ENCODE data around the gene SLMAP. TPM values are rescaled to one million over a fixed set of nuclear protein-coding genes. Genes with fewer than 3 reads are reported as not detected.

Gene SLMAP
- total and polyA plus RNA-seq, 2 experiments from 2014 or later: 28.4 to 45.2 TPM

DNA sequence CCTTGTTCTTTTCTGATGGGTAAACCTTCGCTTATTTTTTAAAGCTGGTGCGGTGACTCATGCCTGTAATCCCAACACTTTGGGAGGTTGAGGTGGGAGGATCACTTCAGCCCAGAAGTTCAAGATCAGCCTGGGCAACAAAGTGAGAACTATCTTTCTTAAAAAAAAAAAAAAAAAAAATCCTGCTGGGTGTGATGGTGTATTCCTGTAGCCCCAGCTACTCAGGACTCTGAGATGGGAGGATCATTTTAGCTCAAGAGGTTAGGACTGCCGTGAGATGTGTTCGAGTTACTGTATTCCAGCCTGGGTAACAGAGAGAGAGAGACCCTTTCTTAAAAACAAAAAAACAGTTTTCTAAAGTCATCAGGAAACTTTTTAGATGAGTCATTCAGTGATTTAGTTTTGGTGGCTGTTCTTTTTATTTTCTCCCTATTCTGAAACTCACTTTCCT is 37.7 kb downstream of the SLMAP start:
- no peaks in the 10 kb centered on the region for H3K4me1 ChIP-seq (ENCODE audit: low read depth)
- H3K27me3 ChIP-seq: no peaks in the 10 kb centered on the region
- H3K4me3 ChIP-seq: no peak overlapping the region
- DNase-seq (ENCODE audit: low read depth in 1 of 2, low spot score in 1 of 2): peak in 1 of 2 donors; percentile 16
- TF ChIP-seq, protein P1, sequence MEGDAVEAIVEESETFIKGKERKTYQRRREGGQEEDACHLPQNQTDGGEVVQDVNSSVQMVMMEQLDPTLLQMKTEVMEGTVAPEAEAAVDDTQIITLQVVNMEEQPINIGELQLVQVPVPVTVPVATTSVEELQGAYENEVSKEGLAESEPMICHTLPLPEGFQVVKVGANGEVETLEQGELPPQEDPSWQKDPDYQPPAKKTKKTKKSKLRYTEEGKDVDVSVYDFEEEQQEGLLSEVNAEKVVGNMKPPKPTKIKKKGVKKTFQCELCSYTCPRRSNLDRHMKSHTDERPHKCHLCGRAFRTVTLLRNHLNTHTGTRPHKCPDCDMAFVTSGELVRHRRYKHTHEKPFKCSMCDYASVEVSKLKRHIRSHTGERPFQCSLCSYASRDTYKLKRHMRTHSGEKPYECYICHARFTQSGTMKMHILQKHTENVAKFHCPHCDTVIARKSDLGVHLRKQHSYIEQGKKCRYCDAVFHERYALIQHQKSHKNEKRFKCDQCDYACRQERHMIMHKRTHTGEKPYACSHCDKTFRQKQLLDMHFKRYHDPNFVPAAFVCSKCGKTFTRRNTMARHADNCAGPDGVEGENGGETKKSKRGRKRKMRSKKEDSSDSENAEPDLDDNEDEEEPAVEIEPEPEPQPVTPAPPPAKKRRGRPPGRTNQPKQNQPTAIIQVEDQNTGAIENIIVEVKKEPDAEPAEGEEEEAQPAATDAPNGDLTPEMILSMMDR (IDR thresholded peaks at IDR 0.05; ENCODE audit: low read depth, low read length): no peak
- H3K9me3 ChIP-seq (ENCODE audit: low read depth): no peaks in the 10 kb centered on the region
- H3K27ac ChIP-seq: no peak overlapping the region
- H3K36me3 ChIP-seq: no peaks in the 10 kb centered on the region

DNA sequence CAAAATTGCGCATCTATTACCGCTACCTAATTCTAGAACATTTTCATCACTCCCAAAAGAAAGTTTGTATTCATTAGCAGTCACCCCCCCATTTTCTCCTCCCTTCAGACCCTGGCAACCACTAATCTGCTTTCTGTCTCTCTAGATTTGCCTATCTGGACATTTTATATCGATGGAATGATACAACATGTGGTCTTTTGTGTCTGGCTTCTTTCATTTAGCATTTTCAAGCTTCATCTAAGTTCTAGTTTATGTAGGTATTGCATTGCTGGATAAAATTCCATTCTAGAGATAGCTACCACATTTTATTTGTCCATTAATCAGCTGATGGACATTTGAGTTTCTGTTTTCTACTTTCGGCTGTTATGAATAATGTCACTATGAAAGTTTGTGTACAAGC is 38.4 kb downstream of the SLMAP start:
- TF ChIP-seq, protein P1 (IDR thresholded peaks at IDR 0.05; ENCODE audit: low read depth, low read length): no peak
- Histone ChIP-seq H3K36me3 (no peaks in the 10 kb centered on the region), H3K27ac (no peak overlapping the region), H3K4me3 (no peak overlapping the region), H3K9me3 (ENCODE audit: low read depth) (no peaks in the 10 kb centered on the region), H3K27me3 (no peaks in the 10 kb centered on the region), H3K4me1 (ENCODE audit: low read depth) (no peaks in the 10 kb centered on the region)
- no peak for DNase-seq (ENCODE audit: low read depth in 1 of 2, low spot score in 1 of 2)

DNA sequence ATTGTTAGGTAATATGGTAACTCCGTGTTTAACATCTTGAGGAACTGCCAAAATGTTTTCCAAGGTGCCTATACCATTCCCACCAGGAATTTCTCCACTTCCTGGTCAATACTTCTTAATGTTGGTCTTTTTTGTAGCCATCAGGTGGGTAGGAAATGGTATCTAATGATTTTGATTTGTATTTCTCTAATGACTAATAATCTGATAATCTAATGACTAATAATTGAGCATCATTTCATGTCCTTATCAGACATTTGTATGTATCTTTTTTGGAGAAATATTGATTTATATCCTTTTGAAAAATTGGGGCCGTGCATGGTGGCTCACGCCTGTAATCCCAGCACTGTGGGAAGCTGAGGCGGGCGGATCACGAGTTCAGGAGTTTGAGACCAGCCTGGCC is 38.8 kb downstream of the SLMAP start:
- H3K4me1 ChIP-seq (ENCODE audit: low read depth): no peaks in the 10 kb centered on the region
- no peak overlapping the region for H3K4me3 ChIP-seq
- DNase-seq (ENCODE audit: low read depth in 1 of 2, low spot score in 1 of 2): no peak
- H3K36me3 ChIP-seq: no peaks in the 10 kb centered on the region
- H3K27ac ChIP-seq: no peak overlapping the region
- H3K27me3 ChIP-seq: no peaks in the 10 kb centered on the region
- TF ChIP-seq, protein P1 (IDR thresholded peaks at IDR 0.05; ENCODE audit: low read depth, low read length): no peak
- no peaks in the 10 kb centered on the region for H3K9me3 ChIP-seq (ENCODE audit: low read depth)

DNA sequence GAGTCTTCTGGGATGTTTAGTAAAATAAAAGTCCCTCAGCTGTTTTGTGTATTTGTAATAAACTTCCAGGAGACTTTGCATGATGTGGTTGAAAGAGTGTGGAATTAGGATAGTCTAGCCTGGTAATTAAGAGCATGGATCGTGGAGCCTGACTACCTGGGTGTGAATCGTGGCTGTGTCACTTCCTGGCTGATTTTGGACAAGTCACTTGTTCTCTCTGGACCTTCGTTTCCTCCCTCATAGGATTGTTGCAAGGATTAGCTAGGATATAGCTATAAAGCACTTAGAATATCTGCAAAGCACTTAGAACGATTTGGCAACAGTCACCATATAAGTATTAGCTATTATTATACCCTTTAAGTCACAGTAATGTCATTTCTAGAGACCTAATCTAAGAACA is 40.2 kb downstream of the SLMAP start:
- Histone ChIP-seq H3K9me3 (ENCODE audit: low read depth) (no peaks in the 10 kb centered on the region), H3K27ac (no peak overlapping the region), H3K27me3 (no peaks in the 10 kb centered on the region), H3K4me3 (no peak overlapping the region), H3K4me1 (ENCODE audit: low read depth) (no peaks in the 10 kb centered on the region), H3K36me3 (no peaks in the 10 kb centered on the region)
- DNase-seq (ENCODE audit: low read depth in 1 of 2, low spot score in 1 of 2): no peak
- TF ChIP-seq, protein P1 (IDR thresholded peaks at IDR 0.05; ENCODE audit: low read depth, low read length): no peak

DNA sequence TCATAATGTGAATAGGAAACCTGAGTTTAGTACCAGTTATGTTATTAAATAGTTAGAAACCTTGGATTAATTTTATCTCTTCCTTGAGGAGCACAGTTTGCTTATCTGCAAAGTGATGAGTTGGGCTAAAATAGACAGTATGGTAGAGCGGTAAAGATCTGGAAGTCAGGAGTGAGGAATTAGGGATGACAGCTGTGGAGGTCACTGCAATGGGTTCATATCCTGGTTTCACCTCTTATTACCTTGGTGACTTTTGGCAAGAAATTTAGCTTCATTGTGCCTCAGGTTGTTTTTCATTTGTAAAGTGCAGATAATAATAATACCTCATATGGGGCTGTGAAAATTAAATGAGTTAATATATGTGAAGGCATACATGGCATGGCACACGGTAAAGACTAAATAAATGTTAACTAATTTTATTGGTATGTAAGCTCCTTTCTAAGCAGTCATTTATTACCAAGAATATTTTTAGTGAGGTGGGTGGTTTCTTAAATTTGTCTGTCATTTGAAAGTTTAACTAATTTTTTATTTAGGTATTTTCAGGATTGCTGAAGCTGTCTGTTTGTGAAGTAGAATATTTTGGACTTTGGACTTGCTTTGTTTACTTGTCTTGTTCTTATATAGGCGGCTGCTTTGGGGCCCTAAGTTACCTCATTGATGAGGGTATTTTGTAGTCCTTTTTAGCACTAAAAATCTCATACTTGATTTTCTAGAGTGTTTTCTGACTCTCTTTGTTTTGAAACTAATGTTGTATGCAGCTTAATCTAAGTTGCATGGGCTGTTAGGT is 41.8 kb downstream of the SLMAP start:
- Histone ChIP-seq H3K27ac (no peak overlapping the region), H3K36me3 (no peaks in the 10 kb centered on the region), H3K4me3 (no peak overlapping the region), H3K27me3 (no peaks in the 10 kb centered on the region), H3K9me3 (ENCODE audit: low read depth) (no peaks in the 10 kb centered on the region), H3K4me1 (ENCODE audit: low read depth) (no peaks in the 10 kb centered on the region)
- TF ChIP-seq, protein P1 (IDR thresholded peaks at IDR 0.05; ENCODE audit: low read depth, low read length): no peak
- DNase-seq (ENCODE audit: low read depth in 1 of 2, low spot score in 1 of 2): no peak
